Activated CD4-positive, alpha-beta T cell treated with anti-CD3 and anti-CD28 coated beads, Interleukin-2, amount 10 ng/mL, durations not matched to agents 7 days and 5 days (primary cell): Measurements from ENCODE around the gene CIP2A. TPM values are rescaled to one million over a fixed set of nuclear protein-coding genes. Genes with fewer than 3 reads are reported as not detected.

Experiments used
- CTCF ChIA-PET: fragments of 350-600 bp; sonication (Branson Sonifier 250); formaldehyde crosslinking; loops from one replicate; lab custom pipeline; 2021; ENCODE audit warnings: antibody characterized with exemption; lab: Charles Lee
- POLR2A ChIA-PET: fragments of 350-600 bp; sonication (Branson Sonifier 250); formaldehyde crosslinking; loops from one replicate; lab custom pipeline; 2021; ENCODE audit warnings: antibody characterized with exemption; lab: Charles Lee
- DNase-seq: peaks from one replicate; pipeline ENCODE4 v3.0.0-alpha.2; 2020
- H3K27ac Mint-ChIP-seq: one replicate; pipeline ENCODE4 v1.8.0; 2021; ENCODE audit warnings: mild to moderate bottlenecking, moderate library complexity, mixed read lengths
- H3K27me3 Mint-ChIP-seq: one replicate; pipeline ENCODE4 v1.8.0; 2021; ENCODE audit warnings: mixed read lengths
- H3K36me3 Mint-ChIP-seq: one replicate; pipeline ENCODE4 v1.8.0; 2021; ENCODE audit warnings: low read depth, mixed read lengths
- H3K4me1 Mint-ChIP-seq: one replicate; pipeline ENCODE4 v1.8.0; 2021; ENCODE audit warnings: mixed read lengths
- H3K4me3 Mint-ChIP-seq: one replicate; pipeline ENCODE4 v1.8.0; 2021; ENCODE audit warnings: mild to moderate bottlenecking, moderate library complexity, mixed read lengths
- H3K9me3 Mint-ChIP-seq: one replicate; pipeline ENCODE4 v1.8.0; 2021; ENCODE audit warnings: mixed read lengths
- total RNA-seq, 2 experiments: library from RNA; stranded (reverse); gene quantifications; one replicate each; pipeline ENCODE4 v1.2.3, GENCODE V29; 2021

Gene CIP2A
- total RNA-seq, 2 experiments from 2014 or later = 57.5 to 62.4 TPM

DNA sequence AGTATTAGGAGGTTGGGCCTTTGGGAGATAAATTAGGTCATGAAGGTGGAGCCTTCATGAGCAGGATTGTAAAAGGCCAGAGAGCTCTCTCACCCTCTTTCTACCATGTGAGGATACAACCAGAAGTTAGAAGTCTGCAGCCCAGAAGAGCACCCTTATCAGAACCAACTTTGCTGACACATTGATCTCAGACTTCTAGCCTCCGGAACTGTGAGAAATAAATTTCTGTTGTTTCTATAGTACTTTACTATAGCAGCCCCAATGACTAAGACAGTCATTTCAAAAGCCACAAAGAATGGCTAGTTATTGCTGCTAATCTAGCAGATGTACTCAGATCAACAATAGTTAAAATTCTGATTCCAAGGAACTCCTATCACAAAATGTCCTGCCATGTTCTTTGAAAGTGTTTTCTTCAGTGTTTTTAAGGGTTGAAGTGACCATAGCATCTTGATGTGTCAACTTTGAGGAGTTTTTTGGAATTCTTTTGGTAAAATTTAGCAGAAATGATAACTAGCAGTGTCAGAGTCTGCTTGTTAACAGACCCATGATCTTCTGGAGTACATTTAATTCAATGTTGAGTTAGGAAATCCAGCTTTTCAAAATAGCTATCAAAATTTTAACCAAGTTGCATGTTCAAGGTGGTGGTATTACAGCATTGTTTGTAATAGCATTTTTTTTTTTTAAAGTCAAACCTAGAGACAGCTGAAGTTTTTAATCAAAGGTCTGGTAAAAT is 10.6 kb upstream of the CIP2A start:
- peaks cover 64% of the 10 kb centered on the region for H3K4me1 Mint-ChIP-seq
- CTCF ChIA-PET = no interaction called here

GRCh38 chr3:108598375-108598774 is 9.1 kb upstream of the CIP2A start:
- peaks cover 12% of the 10 kb centered on the region for H3K36me3 Mint-ChIP-seq
- no peak overlapping the region for H3K4me3 Mint-ChIP-seq
- peaks cover 51% of the 10 kb centered on the region for H3K4me1 Mint-ChIP-seq
- no peak overlapping the region for H3K27ac Mint-ChIP-seq
- H3K9me3 Mint-ChIP-seq = peaks cover 17% of the 10 kb centered on the region
- DNase-seq = no peak
- POLR2A ChIA-PET = interaction anchor here (1.9 kb wide), 1 partner anchor 9 kb away, joined by 5 read pairs; the partner anchor contains the start of genes CIP2A and DZIP3
- H3K27me3 Mint-ChIP-seq = no peaks in the 10 kb centered on the region
- CTCF ChIA-PET = interaction anchor here (0.6 to 1.8 kb wide), 2 partner anchors 9 to 1718 kb away, joined by 5 to 9 read pairs; partner anchors contain the start of genes CIP2A and DZIP3

More for the DNA sequence above, 10.6 kb upstream of the CIP2A start:
- Mint-ChIP-seq H3K27ac (no peak overlapping the region), H3K27me3 (no peaks in the 10 kb centered on the region), H3K4me3 (no peak overlapping the region), H3K9me3 (peaks cover 17% of the 10 kb centered on the region), H3K36me3 (peaks cover 12% of the 10 kb centered on the region)
- no peak for DNase-seq
- POLR2A ChIA-PET = interaction anchor here (1.9 kb wide), 1 partner anchor 11 kb away, joined by 5 read pairs; the partner anchor contains the start of genes CIP2A and DZIP3

- DNase-seq = no peak
- no peak overlapping the region for H3K4me3 Mint-ChIP-seq
- ChIA-PET POLR2A (no interaction called here), CTCF (no interaction called here)
- no peaks in the 10 kb centered on the region for H3K9me3 Mint-ChIP-seq
- H3K4me1 Mint-ChIP-seq = peaks cover 41% of the 10 kb centered on the region
- no peak overlapping the region for H3K27ac Mint-ChIP-seq
- H3K27me3 Mint-ChIP-seq = no peaks in the 10 kb centered on the region
- H3K36me3 Mint-ChIP-seq = peaks cover 3% of the 10 kb centered on the region
These were observed 6.1 kb upstream of the CIP2A start for GRCh38 chr3:108595321-108595720.

DNA sequence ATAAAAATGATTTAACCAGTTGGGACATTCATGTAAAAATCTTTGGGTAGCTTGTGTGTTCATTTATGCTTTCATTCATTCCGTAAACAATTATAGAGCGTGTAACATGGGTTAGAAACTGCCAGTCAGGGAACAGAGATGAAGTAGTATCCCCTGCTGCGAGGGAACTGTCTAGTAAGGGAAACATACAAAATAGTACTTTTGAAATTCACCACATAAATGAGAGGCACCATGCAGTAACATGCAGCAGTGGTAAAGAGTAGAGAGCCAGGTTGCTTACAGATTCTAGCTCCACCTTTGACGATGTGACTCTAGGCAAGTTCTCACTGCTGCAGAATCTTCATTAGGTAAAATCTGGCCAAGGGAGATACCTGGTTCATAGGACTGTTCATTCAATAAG is 1.2 kb upstream of the CIP2A start:
- Mint-ChIP-seq H3K4me1 (peaks cover 46% of the 10 kb centered on the region), H3K4me3 (peak overlapping the region; percentile 98), H3K27me3 (no peaks in the 10 kb centered on the region), H3K36me3 (peaks cover 23% of the 10 kb centered on the region), H3K9me3 (no peaks in the 10 kb centered on the region), H3K27ac (peak overlapping the region; percentile 98)
- POLR2A ChIA-PET = no interaction called here
- CTCF ChIA-PET = interaction anchor here (0.9 to 2.3 kb wide), 4 partner anchors 12 to 324 kb away, joined by 4 to 12 read pairs (median 5); no protein-coding TSS in a partner anchor
- DNase-seq = peak; percentile 17

- peaks cover 50% of the 10 kb centered on the region for H3K4me1 Mint-ChIP-seq
- POLR2A ChIA-PET = interaction anchor here (1.2 kb wide), 1 partner anchor 237 kb away, joined by 4 read pairs; no protein-coding TSS in a partner anchor
- H3K27ac Mint-ChIP-seq = peak overlapping the region; percentile 98
- H3K27me3 Mint-ChIP-seq = no peaks in the 10 kb centered on the region
- peaks cover 28% of the 10 kb centered on the region for H3K36me3 Mint-ChIP-seq
- CTCF ChIA-PET = interaction anchor here (0.7 to 2.4 kb wide), 8 partner anchors 8 to 325 kb away, joined by 3 to 12 read pairs (median 4); no protein-coding TSS in a partner anchor
- no peak for DNase-seq
- H3K4me3 Mint-ChIP-seq = peak overlapping the region; percentile 98
- H3K9me3 Mint-ChIP-seq = no peaks in the 10 kb centered on the region
These were observed 723 bp upstream of the CIP2A start for GRCh38 chr3:108589998-108590323.

DNA sequence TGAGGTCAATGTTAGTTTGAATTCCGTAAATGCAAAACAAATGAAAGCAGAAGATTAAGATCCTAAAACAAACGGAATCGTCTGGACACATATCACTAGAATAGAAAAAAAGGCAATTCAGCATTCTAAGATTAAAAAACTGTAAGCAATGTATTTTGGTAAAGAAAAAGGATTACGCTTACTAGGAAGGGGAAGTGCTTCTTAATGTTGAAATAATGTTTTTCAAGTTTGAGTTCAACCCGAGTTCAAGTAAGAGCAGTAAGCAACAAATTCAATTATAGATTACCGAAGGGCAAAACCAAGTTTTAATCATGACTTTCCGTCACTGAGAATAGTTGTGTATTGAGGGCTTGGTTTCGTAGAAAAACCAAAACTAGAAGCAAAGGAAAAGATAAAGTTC is 637 bp downstream of the CIP2A start:
- H3K4me1 Mint-ChIP-seq = peaks cover 54% of the 10 kb centered on the region

GRCh38 chr3:108578064-108578463 is 11.2 kb downstream of the CIP2A start:
- H3K4me3 Mint-ChIP-seq = no peak overlapping the region
- H3K27ac Mint-ChIP-seq = no peak overlapping the region
- no peaks in the 10 kb centered on the region for H3K27me3 Mint-ChIP-seq
- H3K36me3 Mint-ChIP-seq = peaks cover 65% of the 10 kb centered on the region
- H3K4me1 Mint-ChIP-seq = peaks cover 9% of the 10 kb centered on the region
- no peaks in the 10 kb centered on the region for H3K9me3 Mint-ChIP-seq
- DNase-seq = no peak
- ChIA-PET POLR2A (interaction anchor here (0.7 kb wide), 1 partner anchor 11 kb away, joined by 3 read pairs; the partner anchor contains the start of genes CIP2A and DZIP3), CTCF (interaction anchor here (0.7 to 1.6 kb wide), 3 partner anchors 10 to 149 kb away, joined by 3 to 7 read pairs (median 4); no protein-coding TSS in a partner anchor)

More for the DNA sequence above, 637 bp downstream of the CIP2A start:
- Mint-ChIP-seq H3K9me3 (no peaks in the 10 kb centered on the region), H3K4me3 (peak overlapping the region; percentile 98), H3K27me3 (no peaks in the 10 kb centered on the region), H3K27ac (peak overlapping the region; percentile 98), H3K36me3 (peaks cover 35% of the 10 kb centered on the region)
- POLR2A ChIA-PET = interaction anchor here (0.6 to 1.2 kb wide), 4 partner anchors 10 to 437 kb away, joined by 3 to 5 read pairs (median 4); no protein-coding TSS in a partner anchor
- CTCF ChIA-PET = interaction anchor here (0.6 to 2.4 kb wide), 4 partner anchors 10 to 247 kb away, joined by 3 to 12 read pairs (median 8); no protein-coding TSS in a partner anchor
- DNase-seq = no peak

DNA sequence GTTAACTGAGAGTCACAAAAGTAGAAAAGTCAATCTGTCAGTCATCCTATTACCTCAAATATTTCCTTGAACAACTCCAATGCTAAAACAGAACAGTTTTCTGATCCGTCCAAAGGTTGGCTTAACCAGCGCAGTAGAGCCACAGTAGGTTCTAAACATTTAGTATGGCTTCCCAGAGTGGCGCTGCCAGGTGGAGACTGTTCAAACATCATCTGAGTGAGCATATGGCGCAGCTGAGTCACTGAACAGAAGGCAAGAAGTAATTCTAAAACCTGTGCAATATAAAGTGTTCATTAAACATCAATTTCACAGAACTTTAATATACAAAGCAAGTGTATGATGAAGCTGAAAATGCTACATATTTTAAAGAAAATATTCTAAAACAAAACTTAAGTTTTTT is 19.9 kb downstream of the CIP2A start:
- ChIA-PET POLR2A (interaction anchor here (1.0 kb wide), 1 partner anchor 400 kb away, joined by 5 read pairs; no protein-coding TSS in a partner anchor), CTCF (no interaction called here)
- no peak overlapping the region for H3K4me3 Mint-ChIP-seq
- no peaks in the 10 kb centered on the region for H3K9me3 Mint-ChIP-seq
- H3K36me3 Mint-ChIP-seq = peaks cover 56% of the 10 kb centered on the region
- H3K4me1 Mint-ChIP-seq = peaks cover 3% of the 10 kb centered on the region
- DNase-seq = no peak
- no peak overlapping the region for H3K27ac Mint-ChIP-seq
- H3K27me3 Mint-ChIP-seq = no peaks in the 10 kb centered on the region

DNA sequence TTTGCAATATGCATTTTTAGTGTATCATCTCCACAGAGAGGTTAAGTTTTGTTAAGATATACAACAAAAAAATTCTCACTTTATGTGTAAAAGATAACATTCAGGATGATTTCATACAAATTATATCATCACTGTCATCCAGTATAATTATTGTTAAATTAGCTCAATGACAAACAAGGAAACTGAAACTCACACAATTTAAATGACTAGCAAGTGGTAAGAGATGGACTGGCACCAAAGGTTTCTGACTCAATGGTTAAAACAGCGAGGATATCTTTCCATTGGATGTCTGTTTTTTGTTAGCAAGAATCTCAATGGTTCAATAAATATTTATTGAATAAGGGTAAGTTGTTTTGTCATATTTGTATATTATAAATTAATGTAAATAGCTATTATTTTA is 22.6 kb downstream of the CIP2A start:
- peaks cover 3% of the 10 kb centered on the region for H3K4me1 Mint-ChIP-seq
- ChIA-PET CTCF (no interaction called here), POLR2A (no interaction called here)
- DNase-seq = no peak
- no peaks in the 10 kb centered on the region for H3K9me3 Mint-ChIP-seq
- H3K4me3 Mint-ChIP-seq = no peak overlapping the region
- peaks cover 46% of the 10 kb centered on the region for H3K36me3 Mint-ChIP-seq
- H3K27me3 Mint-ChIP-seq = no peaks in the 10 kb centered on the region
- no peak overlapping the region for H3K27ac Mint-ChIP-seq

DNA sequence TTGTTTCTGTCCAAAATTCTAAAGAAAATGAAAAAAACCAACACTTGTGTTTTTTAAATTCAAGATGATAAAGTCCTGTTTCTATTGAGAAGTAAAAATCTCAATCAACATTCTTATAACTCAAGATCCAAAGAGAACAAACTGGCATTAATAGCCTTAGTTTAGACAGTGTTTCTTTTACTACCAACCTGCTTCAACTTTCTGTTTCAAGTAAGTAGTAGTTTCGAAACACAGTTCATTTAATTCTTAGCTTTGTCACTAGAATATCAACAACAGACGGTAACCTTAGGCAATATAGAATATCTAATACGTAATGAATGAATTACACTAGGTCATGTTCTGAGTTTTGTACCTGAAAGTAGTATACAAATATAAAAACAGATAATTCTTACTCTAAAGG is 23.7 kb downstream of the CIP2A start:
- H3K4me3 Mint-ChIP-seq = no peak overlapping the region
- H3K9me3 Mint-ChIP-seq = no peaks in the 10 kb centered on the region
- ChIA-PET CTCF (interaction anchor here (1.2 kb wide), 1 partner anchor 12 kb away, joined by 3 read pairs; no protein-coding TSS in a partner anchor), POLR2A (no interaction called here)
- peaks cover 3% of the 10 kb centered on the region for H3K4me1 Mint-ChIP-seq
- H3K27ac Mint-ChIP-seq = no peak overlapping the region
- no peaks in the 10 kb centered on the region for H3K27me3 Mint-ChIP-seq
- DNase-seq = no peak
- H3K36me3 Mint-ChIP-seq = peaks cover 56% of the 10 kb centered on the region

GRCh38 chr3:108564564-108564963 is 24.7 kb downstream of the CIP2A start:
- Mint-ChIP-seq H3K27ac (peak overlapping the region; percentile 64), H3K27me3 (no peaks in the 10 kb centered on the region), H3K36me3 (peaks cover 54% of the 10 kb centered on the region), H3K4me1 (peaks cover 3% of the 10 kb centered on the region), H3K4me3 (no peak overlapping the region), H3K9me3 (no peaks in the 10 kb centered on the region)
- CTCF ChIA-PET = interaction anchor here (1.2 kb wide), 1 partner anchor 13 kb away, joined by 3 read pairs; no protein-coding TSS in a partner anchor
- DNase-seq = no peak
- POLR2A ChIA-PET = no interaction called here

GRCh38 chr3:108562565-108562964 is 26.7 kb downstream of the CIP2A start:
- Mint-ChIP-seq H3K27ac (no peak overlapping the region), H3K9me3 (no peaks in the 10 kb centered on the region), H3K4me3 (no peak overlapping the region), H3K4me1 (peaks cover 3% of the 10 kb centered on the region), H3K27me3 (no peaks in the 10 kb centered on the region), H3K36me3 (peaks cover 56% of the 10 kb centered on the region)
- ChIA-PET CTCF (no interaction called here), POLR2A (no interaction called here)
- DNase-seq = no peak
